ENCODE data around the gene ETV5.

The ETV5 gene

DNA sequence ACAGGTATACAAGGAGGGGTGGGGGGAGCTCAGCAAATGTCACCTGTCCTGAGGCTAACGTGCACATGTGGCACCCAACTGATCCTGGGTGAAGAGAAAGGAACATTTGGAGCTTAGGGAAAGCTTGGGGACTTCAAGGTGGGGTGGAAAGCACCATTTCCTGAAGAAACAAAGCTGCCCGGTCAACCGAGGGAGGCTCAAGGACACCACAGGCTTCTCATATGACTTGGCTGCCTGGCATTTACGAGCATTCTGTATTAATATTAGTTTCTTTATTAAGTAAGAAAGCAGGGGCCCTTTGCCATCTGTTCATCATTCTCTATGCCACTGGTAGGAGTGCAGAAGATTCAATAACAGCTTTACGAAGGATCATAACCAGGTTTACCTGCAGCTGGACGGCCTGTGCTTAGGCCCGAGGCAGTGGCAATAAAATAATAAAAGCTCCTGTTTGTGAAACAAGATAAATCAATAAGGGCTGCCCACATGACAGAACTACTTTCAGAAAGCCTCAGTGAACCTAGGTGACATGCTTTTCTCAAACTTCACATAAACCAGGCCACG lies 54.0 kb downstream of the ETV5 start:
- Histone ChIP-seq H3K14ac (ENCODE audit: low read length in 2 of 2) (no peak overlapping the region), H2BK5ac (ENCODE audit: low read depth, low read length, poor library complexity, severe bottlenecking) (no peak overlapping the region), H2AK5ac (ENCODE audit: low read length, severe bottlenecking) (no peak overlapping the region), H3K4me2 (ENCODE audit: low read length, poor library complexity, severe bottlenecking) (no peak overlapping the region), H3K9ac (ENCODE audit: low read length) (no peak overlapping the region), H3K36me3 (ENCODE audit: control insufficient read depth in 1 of 2, insufficient read depth in 2 of 2, low read depth in 1 of 2, low read length in 2 of 2) (peaks cover 26 to 96% of the 10 kb centered on the region in 2 experiments), H4K8ac (ENCODE audit: low read length) (no peak overlapping the region), H3K23ac (ENCODE audit: low read length in 2 of 2) (no peak overlapping the region), H2AFZ (ENCODE audit: low read depth, low read length) (no peak overlapping the region), H3K4ac (ENCODE audit: low read depth in 1 of 2, low read length in 2 of 2) (no peak overlapping the region), H2BK120ac (ENCODE audit: low read depth, low read length) (no peak overlapping the region), H3K27me3 (ENCODE audit: control insufficient read depth in 1 of 2, insufficient read depth in 1 of 2, low read length in 2 of 2) (no peaks in the 10 kb centered on the region), H3K27ac (ENCODE audit: low read length, poor library complexity, severe bottlenecking) (no peak overlapping the region), H4K91ac (ENCODE audit: low read length) (no peak overlapping the region), H3K9me3 (ENCODE audit: control insufficient read depth, low read length) (no peaks in the 10 kb centered on the region), H3K4me1 (ENCODE audit: control insufficient read depth, insufficient read depth, low read depth, low read length) (peaks cover 7% of the 10 kb centered on the region), H2BK15ac (ENCODE audit: low read depth, poor library complexity, severe bottlenecking) (no peak overlapping the region), H2BK12ac (ENCODE audit: low read length in 2 of 2) (no peak overlapping the region), H3K18ac (ENCODE audit: low read depth in 1 of 2, low read length in 2 of 2) (no peak overlapping the region), H3K79me1 (replicated peaks; ENCODE audit: low read length, poor library complexity, severe bottlenecking) (peaks cover 24% of the 10 kb centered on the region), H3K4me3 (ENCODE audit: insufficient read depth in 1 of 2, low read depth in 1 of 2, low read length in 2 of 2) (no peak overlapping the region)
- DNase-seq = no peak
- WGBS = 90% methylated on average over 7 of the region's 8 CpGs

DNA sequence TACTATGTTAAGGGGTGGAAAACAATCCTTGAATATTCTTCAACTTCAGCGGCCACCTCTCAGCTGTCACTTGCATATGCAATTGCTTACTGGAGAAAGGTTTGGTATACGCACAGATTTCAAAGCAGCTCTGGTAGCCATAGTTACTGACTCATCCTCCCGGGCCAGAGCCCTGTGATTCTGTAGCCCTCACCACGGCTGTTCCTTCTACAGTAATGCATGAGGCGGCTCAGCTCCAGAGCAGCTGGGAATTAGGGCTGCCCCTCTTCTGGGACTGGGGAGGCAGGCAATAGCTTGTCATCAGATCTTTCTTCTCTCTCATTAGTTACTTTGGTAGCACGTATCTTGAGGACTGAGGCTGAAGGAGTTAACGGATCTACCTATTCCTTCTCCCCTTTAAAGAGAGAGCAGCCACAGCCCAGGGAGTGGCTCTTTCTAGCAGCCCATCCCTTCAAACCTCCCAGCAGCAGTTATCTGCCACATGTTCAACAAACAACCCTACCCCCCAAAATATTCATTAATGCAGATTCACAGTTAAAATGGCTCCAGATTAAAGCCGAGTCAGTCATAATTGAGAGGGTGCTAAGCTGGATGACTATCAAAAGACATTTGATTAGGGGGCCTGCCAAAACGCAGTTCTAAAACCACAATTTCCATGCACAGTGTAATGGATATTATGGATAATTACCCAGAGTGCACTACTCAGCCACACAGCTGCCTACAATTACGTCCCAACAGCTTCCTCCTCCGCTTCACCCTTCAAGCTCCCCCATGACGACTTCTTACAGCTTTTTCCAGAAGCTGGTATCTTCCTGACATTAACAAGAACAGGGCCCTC lies 54.7 kb downstream of the ETV5 start:
- Histone ChIP-seq H3K4me2 (ENCODE audit: low read length, poor library complexity, severe bottlenecking) (no peak overlapping the region), H2BK12ac (ENCODE audit: low read length in 2 of 2) (no peak overlapping the region), H3K27ac (ENCODE audit: low read length, poor library complexity, severe bottlenecking) (no peak overlapping the region), H2AK5ac (ENCODE audit: low read length, severe bottlenecking) (no peak overlapping the region), H3K36me3 (ENCODE audit: control insufficient read depth in 1 of 2, insufficient read depth in 2 of 2, low read depth in 1 of 2, low read length in 2 of 2) (peaks cover 29 to 96% of the 10 kb centered on the region in 2 experiments), H3K9me3 (ENCODE audit: control insufficient read depth, low read length) (no peaks in the 10 kb centered on the region), H3K4me3 (ENCODE audit: insufficient read depth in 1 of 2, low read depth in 1 of 2, low read length in 2 of 2) (no peak overlapping the region), H3K4me1 (ENCODE audit: control insufficient read depth, insufficient read depth, low read depth, low read length) (peaks cover 7% of the 10 kb centered on the region), H2AFZ (ENCODE audit: low read depth, low read length) (no peak overlapping the region), H2BK120ac (ENCODE audit: low read depth, low read length) (no peak overlapping the region), H4K91ac (ENCODE audit: low read length) (no peak overlapping the region), H3K14ac (ENCODE audit: low read length in 2 of 2) (peak overlapping the region in 1 of 2 experiments; percentile 56), H4K8ac (ENCODE audit: low read length) (no peak overlapping the region), H3K27me3 (ENCODE audit: control insufficient read depth in 1 of 2, insufficient read depth in 1 of 2, low read length in 2 of 2) (no peaks in the 10 kb centered on the region), H3K9ac (ENCODE audit: low read length) (no peak overlapping the region), H3K4ac (ENCODE audit: low read depth in 1 of 2, low read length in 2 of 2) (no peak overlapping the region), H3K23ac (ENCODE audit: low read length in 2 of 2) (no peak overlapping the region), H2BK5ac (ENCODE audit: low read depth, low read length, poor library complexity, severe bottlenecking) (no peak overlapping the region), H2BK15ac (ENCODE audit: low read depth, poor library complexity, severe bottlenecking) (no peak overlapping the region), H3K79me1 (replicated peaks; ENCODE audit: low read length, poor library complexity, severe bottlenecking) (peaks cover 24% of the 10 kb centered on the region), H3K18ac (ENCODE audit: low read depth in 1 of 2, low read length in 2 of 2) (no peak overlapping the region)
- 84% methylated on average over 7 of the region's 12 CpGs for WGBS
- peak; percentile 33 for DNase-seq

DNA sequence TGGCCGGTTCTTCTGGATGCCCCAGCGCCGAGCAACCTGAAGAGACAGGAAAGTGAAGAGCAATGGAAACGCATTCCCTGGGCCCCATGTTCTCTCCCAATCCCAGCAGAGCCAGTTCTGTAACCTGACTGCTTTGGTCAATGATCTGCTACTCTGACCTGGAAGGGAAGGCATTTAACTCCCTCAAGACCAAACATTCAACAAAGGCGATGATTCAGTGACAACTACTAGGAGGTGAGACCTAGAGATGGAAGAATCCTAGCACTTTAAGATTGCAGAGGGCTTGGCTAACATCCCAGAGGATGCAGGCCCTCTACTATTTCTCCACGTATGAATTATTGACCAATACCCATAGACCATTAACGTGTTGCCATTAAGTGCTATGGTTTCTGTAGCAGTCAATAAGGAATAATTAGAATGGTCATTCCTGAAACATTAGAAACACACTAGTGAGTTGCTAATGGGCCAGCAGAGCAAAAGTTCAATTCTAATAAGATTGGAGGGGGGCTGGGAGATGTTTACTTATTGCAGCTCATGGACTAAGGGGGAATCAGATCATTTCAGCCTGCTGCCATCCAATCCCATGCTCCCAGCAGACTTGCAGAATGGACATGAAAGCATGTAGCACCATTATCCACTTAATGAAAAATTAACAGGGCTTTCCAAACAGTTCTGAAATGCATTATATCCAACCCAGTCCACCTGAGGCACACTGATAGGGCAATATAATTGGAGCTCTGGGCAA lies 56.6 kb downstream of the ETV5 start:
- no peak overlapping the region for H2AFZ ChIP-seq (ENCODE audit: low read depth, low read length)
- H4K8ac ChIP-seq (ENCODE audit: low read length) = no peak overlapping the region
- H2AK5ac ChIP-seq (ENCODE audit: low read length, severe bottlenecking) = no peak overlapping the region
- DNase-seq = no peak
- 100% methylated on average over 5 of the region's 7 CpGs for WGBS
- no peak overlapping the region for H3K4ac ChIP-seq (ENCODE audit: low read depth in 1 of 2, low read length in 2 of 2)
- H3K23ac ChIP-seq (ENCODE audit: low read length in 2 of 2) = no peak overlapping the region
- H3K79me1 ChIP-seq (replicated peaks; ENCODE audit: low read length, poor library complexity, severe bottlenecking) = peaks cover 24% of the 10 kb centered on the region
- H3K27me3 ChIP-seq (ENCODE audit: control insufficient read depth in 1 of 2, insufficient read depth in 1 of 2, low read length in 2 of 2) = no peaks in the 10 kb centered on the region
- H3K9me3 ChIP-seq (ENCODE audit: control insufficient read depth, low read length) = no peaks in the 10 kb centered on the region
- H3K4me2 ChIP-seq (ENCODE audit: low read length, poor library complexity, severe bottlenecking) = no peak overlapping the region
- no peak overlapping the region for H2BK15ac ChIP-seq (ENCODE audit: low read depth, poor library complexity, severe bottlenecking)
- no peak overlapping the region for H3K18ac ChIP-seq (ENCODE audit: low read depth in 1 of 2, low read length in 2 of 2)
- H3K36me3 ChIP-seq (ENCODE audit: control insufficient read depth in 1 of 2, insufficient read depth in 2 of 2, low read depth in 1 of 2, low read length in 2 of 2) = peaks cover 43 to 97% of the 10 kb centered on the region in 2 experiments
- H3K27ac ChIP-seq (ENCODE audit: low read length, poor library complexity, severe bottlenecking) = no peak overlapping the region
- H2BK120ac ChIP-seq (ENCODE audit: low read depth, low read length) = no peak overlapping the region
- no peak overlapping the region for H3K9ac ChIP-seq (ENCODE audit: low read length)
- peaks cover 3% of the 10 kb centered on the region for H3K4me1 ChIP-seq (ENCODE audit: control insufficient read depth, insufficient read depth, low read depth, low read length)
- H4K91ac ChIP-seq (ENCODE audit: low read length) = no peak overlapping the region
- H3K14ac ChIP-seq (ENCODE audit: low read length in 2 of 2) = no peak overlapping the region
- no peak overlapping the region for H2BK12ac ChIP-seq (ENCODE audit: low read length in 2 of 2)
- no peak overlapping the region for H2BK5ac ChIP-seq (ENCODE audit: low read depth, low read length, poor library complexity, severe bottlenecking)
- H3K4me3 ChIP-seq (ENCODE audit: insufficient read depth in 1 of 2, low read depth in 1 of 2, low read length in 2 of 2) = no peak overlapping the region

GRCh38 chr3:186049001-186049400 lies 59.9 kb downstream of the ETV5 start:
- no peak overlapping the region for H2BK12ac ChIP-seq (ENCODE audit: low read length in 2 of 2)
- no peaks in the 10 kb centered on the region for H3K27me3 ChIP-seq (ENCODE audit: control insufficient read depth in 1 of 2, insufficient read depth in 1 of 2, low read length in 2 of 2)
- no peak overlapping the region for H3K18ac ChIP-seq (ENCODE audit: low read depth in 1 of 2, low read length in 2 of 2)
- no peak overlapping the region for H4K91ac ChIP-seq (ENCODE audit: low read length)
- H3K36me3 ChIP-seq (ENCODE audit: control insufficient read depth in 1 of 2, insufficient read depth in 2 of 2, low read depth in 1 of 2, low read length in 2 of 2) = peaks cover 41 to 91% of the 10 kb centered on the region in 2 experiments
- no peak overlapping the region for H2BK120ac ChIP-seq (ENCODE audit: low read depth, low read length)
- no peaks in the 10 kb centered on the region for H3K9me3 ChIP-seq (ENCODE audit: control insufficient read depth, low read length)
- H2BK15ac ChIP-seq (ENCODE audit: low read depth, poor library complexity, severe bottlenecking) = no peak overlapping the region
- no peak overlapping the region for H3K9ac ChIP-seq (ENCODE audit: low read length)
- no peak overlapping the region for H3K4me2 ChIP-seq (ENCODE audit: low read length, poor library complexity, severe bottlenecking)
- no peak overlapping the region for H3K27ac ChIP-seq (ENCODE audit: low read length, poor library complexity, severe bottlenecking)
- H3K14ac ChIP-seq (ENCODE audit: low read length in 2 of 2) = no peak overlapping the region
- H4K8ac ChIP-seq (ENCODE audit: low read length) = no peak overlapping the region
- no peak overlapping the region for H2BK5ac ChIP-seq (ENCODE audit: low read depth, low read length, poor library complexity, severe bottlenecking)
- H3K79me1 ChIP-seq (replicated peaks; ENCODE audit: low read length, poor library complexity, severe bottlenecking) = peaks cover 11% of the 10 kb centered on the region
- no peak overlapping the region for H3K4me3 ChIP-seq (ENCODE audit: insufficient read depth in 1 of 2, low read depth in 1 of 2, low read length in 2 of 2)
- H3K23ac ChIP-seq (ENCODE audit: low read length in 2 of 2) = no peak overlapping the region
- H3K4ac ChIP-seq (ENCODE audit: low read depth in 1 of 2, low read length in 2 of 2) = no peak overlapping the region
- H2AFZ ChIP-seq (ENCODE audit: low read depth, low read length) = no peak overlapping the region
- no peak overlapping the region for H2AK5ac ChIP-seq (ENCODE audit: low read length, severe bottlenecking)
- H3K4me1 ChIP-seq (ENCODE audit: control insufficient read depth, insufficient read depth, low read depth, low read length) = no peaks in the 10 kb centered on the region
- 99% methylated on average over 4 of the region's 4 CpGs for WGBS
- DNase-seq = no peak
